ENCODE data around the gene LRCH3. TPM values are rescaled to one million over a fixed set of nuclear protein-coding genes. Genes with fewer than 3 reads are reported as not detected.

Gene LRCH3
- total RNA-seq, 1 experiment from 2014 or later: 43.1 TPM

DNA sequence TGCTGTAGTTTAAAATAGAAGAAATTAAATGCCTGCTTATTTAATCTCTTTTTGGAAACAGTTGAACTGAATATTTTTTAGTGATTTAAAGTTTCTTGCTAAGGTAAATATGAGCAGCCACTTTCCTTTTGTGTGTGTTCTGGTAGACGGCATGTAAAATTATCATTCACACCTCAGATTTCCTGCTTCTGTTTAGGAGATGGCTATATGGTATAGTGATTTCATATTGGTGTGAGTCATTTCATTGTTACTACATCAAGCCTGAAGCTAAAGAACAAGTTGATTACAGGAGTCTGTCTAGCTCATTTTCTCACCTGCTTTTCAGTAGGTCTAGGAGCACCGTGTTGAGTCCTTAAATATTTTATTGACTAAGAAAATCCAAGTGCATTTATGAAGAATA is 2.2 kb downstream of the LRCH3 start:
- intact Hi-C loops (cut with micrococcal nuclease): loop anchor here (1.0 to 5.0 kb wide), 2 partner anchors 9 to 41 kb away; no protein-coding TSS in a partner anchor
- H3K79me2 ChIP-seq (ENCODE audit: low read length): peaks cover 69% of the 10 kb centered on the region
- H3F3A ChIP-seq (ENCODE audit: low read length, unreplicated experiment): no peaks in the 10 kb centered on the region
- H3K9me2 ChIP-seq (replicated peaks; ENCODE audit: low read length): no peaks in the 10 kb centered on the region
- H4K20me1 ChIP-seq (ENCODE audit: low read length): peaks cover 20% of the 10 kb centered on the region
- peak overlapping the region; percentile 58 for H3K4me3 ChIP-seq (ENCODE audit: low read length)
- H3K27ac ChIP-seq (ENCODE audit: low read length): peak overlapping the region; percentile 2
- ATAC-seq (peak; percentile 39), DNase-seq (peak; percentile 54)
- peaks cover 17% of the 10 kb centered on the region; the same call in 1 of the 2 replicates for H3K4me1 ChIP-seq (ENCODE audit: insufficient read depth, low read length)
- TF ChIP-seq, protein P1, sequence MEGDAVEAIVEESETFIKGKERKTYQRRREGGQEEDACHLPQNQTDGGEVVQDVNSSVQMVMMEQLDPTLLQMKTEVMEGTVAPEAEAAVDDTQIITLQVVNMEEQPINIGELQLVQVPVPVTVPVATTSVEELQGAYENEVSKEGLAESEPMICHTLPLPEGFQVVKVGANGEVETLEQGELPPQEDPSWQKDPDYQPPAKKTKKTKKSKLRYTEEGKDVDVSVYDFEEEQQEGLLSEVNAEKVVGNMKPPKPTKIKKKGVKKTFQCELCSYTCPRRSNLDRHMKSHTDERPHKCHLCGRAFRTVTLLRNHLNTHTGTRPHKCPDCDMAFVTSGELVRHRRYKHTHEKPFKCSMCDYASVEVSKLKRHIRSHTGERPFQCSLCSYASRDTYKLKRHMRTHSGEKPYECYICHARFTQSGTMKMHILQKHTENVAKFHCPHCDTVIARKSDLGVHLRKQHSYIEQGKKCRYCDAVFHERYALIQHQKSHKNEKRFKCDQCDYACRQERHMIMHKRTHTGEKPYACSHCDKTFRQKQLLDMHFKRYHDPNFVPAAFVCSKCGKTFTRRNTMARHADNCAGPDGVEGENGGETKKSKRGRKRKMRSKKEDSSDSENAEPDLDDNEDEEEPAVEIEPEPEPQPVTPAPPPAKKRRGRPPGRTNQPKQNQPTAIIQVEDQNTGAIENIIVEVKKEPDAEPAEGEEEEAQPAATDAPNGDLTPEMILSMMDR (conservative IDR thresholded peaks at IDR 0.05; ENCODE audit: low read depth, low read length): no peak
- TF ChIP-seq EZH2 (IDR thresholded peaks at IDR 0.05; ENCODE audit: low read length, unreplicated experiment) (no peak), EZH2phosphoT487 (IDR thresholded peaks at IDR 0.05; ENCODE audit: borderline replicate concordance, low read length) (no peak)
- POLR2A ChIA-PET (ENCODE audit: unreplicated experiment): no interaction called here
- peak overlapping the region; percentile 57 for H3K4me2 ChIP-seq (ENCODE audit: low read length)
- H3K9ac ChIP-seq (ENCODE audit: low read length): no peak overlapping the region
- CTCF ChIA-PET: interaction anchor here (0.5 to 0.6 kb wide), 2 partner anchors 27 to 40 kb away, joined by 3 to 4 read pairs; no protein-coding TSS in a partner anchor
- no peak overlapping the region for H2AFZ ChIP-seq (ENCODE audit: low read length)
- BruUV-seq (replicated peaks): TSS peak; percentile 12
- no peaks in the 10 kb centered on the region for H3K36me3 ChIP-seq (ENCODE audit: low read depth, low read length)
- H3K27me3 ChIP-seq (ENCODE audit: low read length): no peaks in the 10 kb centered on the region
- no peaks in the 10 kb centered on the region for H3K9me3 ChIP-seq (ENCODE audit: low read length)

DNA sequence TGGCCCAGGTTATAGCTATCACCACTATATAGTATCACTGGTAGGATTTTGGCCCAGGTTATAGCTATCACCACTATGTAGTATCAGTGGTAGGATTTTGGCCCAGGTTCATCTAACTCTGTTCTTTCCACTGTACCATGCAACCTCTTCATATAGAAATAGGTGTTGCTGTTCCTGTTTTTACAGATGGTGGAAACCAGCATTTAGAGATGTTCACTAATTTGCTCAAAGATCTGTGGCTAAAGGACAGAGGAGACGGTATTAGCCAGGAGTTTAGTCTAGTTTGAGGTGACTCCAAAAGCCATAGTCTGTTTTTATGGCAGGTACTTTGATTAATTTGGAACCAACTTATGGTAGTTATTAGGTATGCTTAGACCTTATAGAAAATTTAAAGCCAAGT is 3.1 kb downstream of the LRCH3 start:
- Histone ChIP-seq H3K9ac (ENCODE audit: low read length) (no peak overlapping the region), H3K4me1 (ENCODE audit: insufficient read depth, low read length) (peaks cover 17% of the 10 kb centered on the region; the same call in 1 of the 2 replicates), H3K27ac (ENCODE audit: low read length) (no peak overlapping the region), H3K79me2 (ENCODE audit: low read length) (peaks cover 78% of the 10 kb centered on the region), H3K4me2 (ENCODE audit: low read length) (peak overlapping the region; percentile 57; the same call in 1 of the 2 replicates), H2AFZ (ENCODE audit: low read length) (no peak overlapping the region), H3K4me3 (ENCODE audit: low read length) (no peak overlapping the region), H3K36me3 (ENCODE audit: low read depth, low read length) (no peaks in the 10 kb centered on the region), H3F3A (ENCODE audit: low read length, unreplicated experiment) (no peaks in the 10 kb centered on the region), H4K20me1 (ENCODE audit: low read length) (peaks cover 20% of the 10 kb centered on the region), H3K9me2 (replicated peaks; ENCODE audit: low read length) (no peaks in the 10 kb centered on the region), H3K27me3 (ENCODE audit: low read length) (no peaks in the 10 kb centered on the region), H3K9me3 (ENCODE audit: low read length) (no peaks in the 10 kb centered on the region)
- ChIA-PET CTCF (interaction anchor here (0.6 kb wide), 1 partner anchor 1649 kb away, joined by 3 read pairs; no protein-coding TSS in a partner anchor), POLR2A (ENCODE audit: unreplicated experiment) (no interaction called here)
- ATAC-seq: no peak
- intact Hi-C loops (cut with micrococcal nuclease): loop anchor here (5.0 kb wide), 1 partner anchor 42 kb away; no protein-coding TSS in a partner anchor
- TF ChIP-seq EZH2phosphoT487 (IDR thresholded peaks at IDR 0.05; ENCODE audit: borderline replicate concordance, low read length): no peak
- TF ChIP-seq, protein P1 (conservative IDR thresholded peaks at IDR 0.05; ENCODE audit: low read depth, low read length): no peak
- no peak for TF ChIP-seq EZH2 (IDR thresholded peaks at IDR 0.05; ENCODE audit: low read length, unreplicated experiment)
- BruUV-seq (replicated peaks): no TSS peak
- DNase-seq: no peak

DNA sequence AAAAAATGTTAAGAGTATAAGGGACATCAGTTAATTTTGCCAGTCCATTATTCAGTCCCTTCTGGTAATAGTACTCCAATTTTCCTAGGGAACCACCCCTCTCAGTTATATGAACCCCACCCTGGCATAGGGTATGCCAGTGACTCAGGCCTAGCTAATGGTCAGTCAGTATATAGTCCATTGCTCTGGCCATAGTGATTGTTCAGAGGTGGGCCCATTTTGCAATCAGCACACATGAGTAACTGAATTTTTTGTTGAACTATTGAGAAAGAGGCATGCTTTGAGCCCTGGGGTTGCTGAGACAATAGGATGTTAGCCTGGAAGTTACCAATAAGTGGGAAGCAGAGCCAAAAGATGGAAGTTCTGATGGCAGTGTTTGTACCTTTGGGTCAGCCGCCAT is 4.1 kb downstream of the LRCH3 start:
- H2AFZ ChIP-seq (ENCODE audit: low read length): no peak overlapping the region
- no peaks in the 10 kb centered on the region for H3F3A ChIP-seq (ENCODE audit: low read length, unreplicated experiment)
- H3K9ac ChIP-seq (ENCODE audit: low read length): no peak overlapping the region
- ChIA-PET CTCF (no interaction called here), POLR2A (ENCODE audit: unreplicated experiment) (no interaction called here)
- H3K4me1 ChIP-seq (ENCODE audit: insufficient read depth, low read length): peaks cover 17% of the 10 kb centered on the region; the same call in 1 of the 2 replicates
- H3K27ac ChIP-seq (ENCODE audit: low read length): peak overlapping the region; percentile 5; the same call in 1 of the 2 replicates
- TF ChIP-seq EZH2phosphoT487 (IDR thresholded peaks at IDR 0.05; ENCODE audit: borderline replicate concordance, low read length): no peak
- H3K4me2 ChIP-seq (ENCODE audit: low read length): no peak overlapping the region
- ATAC-seq (no peak), DNase-seq (peak; percentile 66)
- H3K9me2 ChIP-seq (replicated peaks; ENCODE audit: low read length): no peaks in the 10 kb centered on the region
- H3K27me3 ChIP-seq (ENCODE audit: low read length): no peaks in the 10 kb centered on the region
- H3K36me3 ChIP-seq (ENCODE audit: low read depth, low read length): no peaks in the 10 kb centered on the region
- BruUV-seq (replicated peaks): no TSS peak
- intact Hi-C loops (cut with micrococcal nuclease): no loop called here
- H3K79me2 ChIP-seq (ENCODE audit: low read length): peaks cover 88% of the 10 kb centered on the region
- no peaks in the 10 kb centered on the region for H3K9me3 ChIP-seq (ENCODE audit: low read length)
- H3K4me3 ChIP-seq (ENCODE audit: low read length): no peak overlapping the region
- peaks cover 20% of the 10 kb centered on the region for H4K20me1 ChIP-seq (ENCODE audit: low read length)

Data from PC-3 (cell line).